GM23338 (cell line): Measurements from ENCODE around the gene LFNG. TPM values are rescaled to one million over a fixed set of nuclear protein-coding genes. Genes with fewer than 3 reads are reported as not detected.

Experiments used
- ATAC-seq: fragments of 200-7000 bp; cut with Tn5 transposase; 3 replicates; pipeline ENCODE4 v1.9.1; 2020
- DNase-seq: peaks from one replicate; pipeline ENCODE4 v3.0.0-alpha.2; 2015; ENCODE audit warnings: low spot score
- H2AFZ ChIP-seq: fragments of 200-600 bp; sonication (generic); 2 replicates; pipeline ENCODE4 v1.8.0; 2016; ENCODE audit warnings: antibody characterized with exemption, mild to moderate bottlenecking, moderate library complexity
- H3F3A ChIP-seq: fragments of 200-600 bp; sonication (generic); replicated peaks from 2 replicates; pipeline ENCODE4 v1.8.0; 2017; ENCODE audit warnings: antibody characterized with exemption, mixed run types, low read depth
- H3K27ac ChIP-seq: fragments of 200-600 bp; sonication (generic); 2 replicates; pipeline ENCODE4 v1.6.1; 2016; ENCODE audit warnings: low read depth
- H3K27me3 ChIP-seq: fragments of 200-600 bp; sonication (generic); 2 replicates; pipeline ENCODE4 v1.8.0; 2016; ENCODE audit warnings: mild to moderate bottlenecking, mixed run types, moderate library complexity; ENCODE audit not compliant: insufficient read depth
- H3K36me3 ChIP-seq: fragments of 200-600 bp; sonication (generic); 2 replicates; pipeline ENCODE4 v1.8.0; 2016; ENCODE audit warnings: mild to moderate bottlenecking; ENCODE audit not compliant: insufficient read depth
- H3K4me1 ChIP-seq: fragments of 200-600 bp; sonication (generic); 2 replicates; pipeline ENCODE4 v1.8.0; 2016; ENCODE audit warnings: mild to moderate bottlenecking, moderate library complexity; ENCODE audit not compliant: insufficient read depth
- H3K4me2 ChIP-seq: fragments of 200-600 bp; sonication (generic); 2 replicates; pipeline ENCODE4 v1.7.1; 2017; ENCODE audit warnings: mixed run types
- H3K4me3 ChIP-seq: fragments of 200-600 bp; sonication (generic); 2 replicates; pipeline ENCODE4 v1.6.1; 2016; ENCODE audit warnings: mixed run types
- H3K79me2 ChIP-seq: fragments of 200-600 bp; sonication (generic); replicated peaks from 2 replicates; pipeline ENCODE4 v1.8.0; 2017; ENCODE audit warnings: mild to moderate bottlenecking; ENCODE audit not compliant: insufficient read depth
- H3K9me2 ChIP-seq: fragments of 200-600 bp; sonication (generic); 2 replicates; pipeline ENCODE4 v1.8.0; 2017; ENCODE audit not compliant: insufficient read depth
- H4K20me1 ChIP-seq: fragments of 200-600 bp; sonication (generic); replicated peaks from 2 replicates; pipeline ENCODE4 v1.8.0; 2017; ENCODE audit warnings: mild to moderate bottlenecking; ENCODE audit not compliant: insufficient read depth
- H3K27ac Mint-ChIP-seq: 2 replicates; pipeline ENCODE4 v1.8.0; 2020; ENCODE audit warnings: inconsistent platforms, mild to moderate bottlenecking, moderate library complexity, mixed read lengths
- H3K27me3 Mint-ChIP-seq: 3 replicates; pipeline ENCODE4 v1.8.0; 2022; ENCODE audit warnings: low read depth, mild to moderate bottlenecking, moderate library complexity, mixed read lengths, inconsistent platforms; ENCODE audit not compliant: insufficient read depth, poor library complexity
- H3K36me3 Mint-ChIP-seq: 3 replicates; pipeline ENCODE4 v1.8.0; 2021; ENCODE audit warnings: low read depth, mild to moderate bottlenecking, inconsistent platforms, moderate library complexity, mixed read lengths
- H3K4me1 Mint-ChIP-seq: 3 replicates; pipeline ENCODE4 v1.8.0; 2020; ENCODE audit warnings: mild to moderate bottlenecking, inconsistent platforms, mixed read lengths
- H3K4me3 Mint-ChIP-seq: 3 replicates; pipeline ENCODE4 v1.8.0; 2021; ENCODE audit warnings: moderate library complexity, mild to moderate bottlenecking, inconsistent platforms, mixed read lengths
- H3K9me3 Mint-ChIP-seq: 3 replicates; pipeline ENCODE4 v1.8.0; 2020; ENCODE audit warnings: moderate library complexity, mild to moderate bottlenecking, inconsistent platforms, mixed read lengths
- CREB1 ChIP-seq: fragments of 250-450 bp; sonication (Bioruptor Pico); IDR thresholded peaks from 2 replicates; pipeline ENCODE4 v1.5.0; 2020; ENCODE audit warnings: low read depth, mild to moderate bottlenecking, moderate library complexity
- CTCF ChIP-seq, 2 experiments: fragments of 200-600 bp in 1 of 2; sonication (generic) in 1 of 2; conservative IDR thresholded peaks; 2 replicates each; pipeline versions ENCODE4 v1.5.1 to v1.6.1; 2016 to 2017; ENCODE audit warnings: antibody characterized with exemption in 2 of 2, low read depth in 2 of 2, mild to moderate bottlenecking in 2 of 2, moderate library complexity in 1 of 2
- EZH2phosphoT487 ChIP-seq: fragments of 200-600 bp; sonication (generic); IDR thresholded peaks from one replicate; pipeline ENCODE4 v1.8.1; 2018; ENCODE audit warnings: antibody characterized with exemption; ENCODE audit not compliant: unreplicated experiment
- REST ChIP-seq: IDR thresholded peaks from one replicate; pipeline ENCODE4 v1.6.1; 2018; ENCODE audit warnings: antibody characterized with exemption; ENCODE audit not compliant: unreplicated experiment
- ZNF331 ChIP-seq: fragments of 250-450 bp; sonication (Bioruptor Pico); IDR thresholded peaks from 2 replicates; pipeline ENCODE4 v1.5.0; 2020; ENCODE audit warnings: low read depth, mild to moderate bottlenecking, moderate library complexity
- polyA plus RNA-seq: library from polyadenylated mRNA; unstranded; fragments of >200 nt; fragmentation: Nextera tagmentation; extraction: Ambion mirVana; gene quantifications from 2 replicates; pipeline ENCODE4 v1.2.1, GENCODE V29; 2016
- total RNA-seq: library from RNA; depleted of rRNA; stranded (reverse); fragments of >200 nt; shearing (Covaris generic); gene quantifications from 2 replicates; pipeline ENCODE4 v1.2.3, GENCODE V29; 2014
- TF ChIP-seq, protein P1 (sequence below): fragments of 250-450 bp; sonication (Bioruptor Pico); IDR thresholded peaks from 2 replicates; pipeline ENCODE4 v1.5.0; 2020; ENCODE audit warnings: mild to moderate bottlenecking, moderate library complexity

LFNG gene
- total and polyA plus RNA-seq, 2 experiments from 2014 or later = 1.7 to 35.4 TPM

DNA sequence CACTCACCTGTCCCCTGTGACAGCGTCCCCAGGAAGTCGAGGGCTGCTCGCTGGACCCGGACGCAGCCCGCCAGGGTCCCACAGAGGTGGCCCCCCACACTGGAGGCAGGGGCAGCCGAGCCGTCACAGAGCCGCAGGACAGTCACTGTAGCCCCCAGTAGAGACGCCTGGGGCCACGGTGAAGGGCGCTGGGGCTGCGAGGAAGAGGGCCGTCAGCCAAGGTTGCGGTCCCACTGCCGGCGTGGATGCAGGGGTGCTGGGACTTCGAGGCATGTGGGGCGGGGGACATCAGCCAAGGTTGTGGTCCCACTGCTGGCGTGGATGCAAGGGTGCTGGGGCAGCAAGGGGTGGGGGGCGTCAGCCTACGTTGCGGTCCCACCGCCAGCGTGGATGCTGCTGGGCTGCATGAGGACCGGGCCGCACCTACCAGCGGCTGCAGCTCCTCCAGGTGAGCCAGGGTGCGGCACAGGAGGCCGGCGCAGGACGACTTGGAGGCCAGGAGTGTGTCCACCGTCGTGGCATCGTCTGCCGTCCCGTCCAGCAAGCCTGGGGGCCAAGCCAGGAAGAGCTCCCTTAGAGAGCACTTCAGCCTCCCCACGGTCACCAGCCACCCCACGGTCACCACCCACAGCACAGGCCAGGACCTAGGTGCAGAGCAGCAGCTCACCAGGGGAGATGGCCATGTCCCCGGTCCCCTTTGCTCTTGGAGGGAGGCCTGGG, 21.9 kb downstream of the LFNG start:
- no peaks in the 10 kb centered on the region for H3K4me1 ChIP-seq
- H3F3A ChIP-seq = 0 out of 2 replicates have a peak, but pooled peaks cover 3% of the 10 kb centered on the region
- no peak for DNase-seq
- H3K36me3 Mint-ChIP-seq = peaks cover 31% of the 10 kb centered on the region; the same call in 2 of the 3 replicates
- no peak overlapping the region for H3K27ac ChIP-seq
- H3K79me2 ChIP-seq = no peaks in the 10 kb centered on the region
- H3K27me3 Mint-ChIP-seq = peaks cover 2% of the 10 kb centered on the region
- no peaks in the 10 kb centered on the region for H3K9me2 ChIP-seq
- H4K20me1 ChIP-seq = 0 out of 2 replicates have a peak, but pooled peaks cover 3% of the 10 kb centered on the region
- H3K27ac Mint-ChIP-seq = no peak overlapping the region
- no peak overlapping the region for H3K4me2 ChIP-seq
- H3K4me3 ChIP-seq = no peak overlapping the region
- no peaks in the 10 kb centered on the region for H3K27me3 ChIP-seq
- H3K4me3 Mint-ChIP-seq = no peak overlapping the region
- no peak for ATAC-seq
- H2AFZ ChIP-seq = no peak overlapping the region
- no peaks in the 10 kb centered on the region for H3K36me3 ChIP-seq
- no peaks in the 10 kb centered on the region for H3K4me1 Mint-ChIP-seq
- H3K9me3 Mint-ChIP-seq = no peaks in the 10 kb centered on the region
- TF ChIP-seq CREB1 = no peak
- TF ChIP-seq CTCF (conservative IDR thresholded peaks at IDR 0.05; ENCODE audit: low read depth in 2 of 2) = no peak
- TF ChIP-seq ZNF331 = no peak
- no peak for TF ChIP-seq EZH2phosphoT487
- no peak for TF ChIP-seq REST
- TF ChIP-seq, protein P1, sequence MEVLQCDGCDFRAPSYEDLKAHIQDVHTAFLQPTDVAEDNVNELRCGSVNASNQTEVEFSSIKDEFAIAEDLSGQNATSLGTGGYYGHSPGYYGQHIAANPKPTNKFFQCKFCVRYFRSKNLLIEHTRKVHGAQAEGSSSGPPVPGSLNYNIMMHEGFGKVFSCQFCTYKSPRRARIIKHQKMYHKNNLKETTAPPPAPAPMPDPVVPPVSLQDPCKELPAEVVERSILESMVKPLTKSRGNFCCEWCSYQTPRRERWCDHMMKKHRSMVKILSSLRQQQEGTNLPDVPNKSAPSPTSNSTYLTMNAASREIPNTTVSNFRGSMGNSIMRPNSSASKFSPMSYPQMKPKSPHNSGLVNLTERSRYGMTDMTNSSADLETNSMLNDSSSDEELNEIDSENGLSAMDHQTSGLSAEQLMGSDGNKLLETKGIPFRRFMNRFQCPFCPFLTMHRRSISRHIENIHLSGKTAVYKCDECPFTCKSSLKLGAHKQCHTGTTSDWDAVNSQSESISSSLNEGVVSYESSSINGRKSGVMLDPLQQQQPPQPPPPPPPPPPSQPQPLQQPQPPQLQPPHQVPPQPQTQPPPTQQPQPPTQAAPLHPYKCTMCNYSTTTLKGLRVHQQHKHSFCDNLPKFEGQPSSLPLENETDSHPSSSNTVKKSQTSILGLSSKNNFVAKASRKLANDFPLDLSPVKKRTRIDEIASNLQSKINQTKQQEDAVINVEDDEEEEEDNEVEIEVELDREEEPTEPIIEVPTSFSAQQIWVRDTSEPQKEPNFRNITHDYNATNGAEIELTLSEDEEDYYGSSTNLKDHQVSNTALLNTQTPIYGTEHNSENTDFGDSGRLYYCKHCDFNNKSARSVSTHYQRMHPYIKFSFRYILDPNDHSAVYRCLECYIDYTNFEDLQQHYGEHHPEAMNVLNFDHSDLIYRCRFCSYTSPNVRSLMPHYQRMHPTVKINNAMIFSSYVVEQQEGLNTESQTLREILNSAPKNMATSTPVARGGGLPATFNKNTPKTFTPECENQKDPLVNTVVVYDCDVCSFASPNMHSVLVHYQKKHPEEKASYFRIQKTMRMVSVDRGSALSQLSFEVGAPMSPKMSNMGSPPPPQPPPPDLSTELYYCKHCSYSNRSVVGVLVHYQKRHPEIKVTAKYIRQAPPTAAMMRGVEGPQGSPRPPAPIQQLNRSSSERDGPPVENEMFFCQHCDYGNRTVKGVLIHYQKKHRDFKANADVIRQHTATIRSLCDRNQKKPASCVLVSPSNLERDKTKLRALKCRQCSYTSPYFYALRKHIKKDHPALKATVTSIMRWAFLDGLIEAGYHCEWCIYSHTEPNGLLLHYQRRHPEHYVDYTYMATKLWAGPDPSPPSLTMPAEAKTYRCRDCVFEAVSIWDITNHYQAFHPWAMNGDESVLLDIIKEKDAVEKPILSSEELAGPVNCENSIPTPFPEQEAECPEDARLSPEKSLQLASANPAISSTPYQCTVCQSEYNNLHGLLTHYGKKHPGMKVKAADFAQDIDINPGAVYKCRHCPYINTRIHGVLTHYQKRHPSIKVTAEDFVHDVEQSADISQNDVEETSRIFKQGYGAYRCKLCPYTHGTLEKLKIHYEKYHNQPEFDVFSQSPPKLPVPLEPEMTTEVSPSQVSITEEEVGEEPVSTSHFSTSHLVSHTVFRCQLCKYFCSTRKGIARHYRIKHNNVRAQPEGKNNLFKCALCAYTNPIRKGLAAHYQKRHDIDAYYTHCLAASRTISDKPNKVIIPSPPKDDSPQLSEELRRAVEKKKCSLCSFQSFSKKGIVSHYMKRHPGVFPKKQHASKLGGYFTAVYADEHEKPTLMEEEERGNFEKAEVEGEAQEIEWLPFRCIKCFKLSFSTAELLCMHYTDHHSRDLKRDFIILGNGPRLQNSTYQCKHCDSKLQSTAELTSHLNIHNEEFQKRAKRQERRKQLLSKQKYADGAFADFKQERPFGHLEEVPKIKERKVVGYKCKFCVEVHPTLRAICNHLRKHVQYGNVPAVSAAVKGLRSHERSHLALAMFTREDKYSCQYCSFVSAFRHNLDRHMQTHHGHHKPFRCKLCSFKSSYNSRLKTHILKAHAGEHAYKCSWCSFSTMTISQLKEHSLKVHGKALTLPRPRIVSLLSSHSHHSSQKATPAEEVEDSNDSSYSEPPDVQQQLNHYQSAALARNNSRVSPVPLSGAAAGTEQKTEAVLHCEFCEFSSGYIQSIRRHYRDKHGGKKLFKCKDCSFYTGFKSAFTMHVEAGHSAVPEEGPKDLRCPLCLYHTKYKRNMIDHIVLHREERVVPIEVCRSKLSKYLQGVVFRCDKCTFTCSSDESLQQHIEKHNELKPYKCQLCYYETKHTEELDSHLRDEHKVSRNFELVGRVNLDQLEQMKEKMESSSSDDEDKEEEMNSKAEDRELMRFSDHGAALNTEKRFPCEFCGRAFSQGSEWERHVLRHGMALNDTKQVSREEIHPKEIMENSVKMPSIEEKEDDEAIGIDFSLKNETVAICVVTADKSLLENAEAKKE (CRISPR knock-in tag) = no peak
